HG03108 (cell line): ENCODE data around the gene NCKIPSD.

Experiments used
- ATAC-seq: cut with Tn5 transposase; IDR thresholded peaks from one replicate; pipeline ENCODE4 v1.9.1; 2021; ENCODE audit warnings: moderate library complexity; ENCODE audit not compliant: unreplicated experiment

Gene NCKIPSD

DNA sequence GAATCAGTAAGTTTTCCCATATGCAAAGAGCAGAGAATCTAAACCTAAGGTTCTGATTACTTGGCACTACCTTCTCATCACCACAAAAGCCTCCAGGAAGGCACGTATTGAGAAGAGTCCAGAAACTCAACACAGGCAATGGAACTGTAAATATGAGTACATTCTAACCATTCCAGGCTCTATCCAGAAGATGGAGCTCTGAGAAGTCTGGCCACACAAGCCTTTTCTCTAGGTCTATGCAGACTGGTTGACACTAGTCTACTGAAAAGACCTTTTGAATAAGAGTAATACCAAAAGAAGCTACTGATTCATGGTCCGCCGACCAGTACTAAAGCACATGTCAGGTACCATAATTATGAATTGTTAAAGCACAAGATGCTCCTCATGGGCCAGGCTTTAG, 12.2 kb upstream of the NCKIPSD start:
- no peak for ATAC-seq

DNA sequence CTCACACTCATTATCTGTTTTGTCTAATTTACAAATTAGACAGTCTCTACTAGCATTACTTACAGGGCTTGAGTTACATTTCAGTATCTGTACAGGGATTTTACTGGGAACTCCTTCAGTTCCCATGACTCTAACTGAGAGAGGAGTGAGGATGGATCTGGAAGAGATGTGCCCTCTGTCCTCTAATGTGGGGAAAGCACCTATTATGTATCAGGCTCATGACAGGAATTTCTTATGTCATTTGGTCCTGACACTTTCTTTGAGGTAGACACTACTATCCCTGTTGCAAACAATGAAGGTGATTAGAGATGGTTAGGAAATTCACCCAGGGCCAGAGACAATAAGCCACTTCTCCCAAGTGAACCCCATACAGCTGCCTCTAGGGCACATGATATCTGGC, 10.9 kb upstream of the NCKIPSD start:
- no peak for ATAC-seq

DNA sequence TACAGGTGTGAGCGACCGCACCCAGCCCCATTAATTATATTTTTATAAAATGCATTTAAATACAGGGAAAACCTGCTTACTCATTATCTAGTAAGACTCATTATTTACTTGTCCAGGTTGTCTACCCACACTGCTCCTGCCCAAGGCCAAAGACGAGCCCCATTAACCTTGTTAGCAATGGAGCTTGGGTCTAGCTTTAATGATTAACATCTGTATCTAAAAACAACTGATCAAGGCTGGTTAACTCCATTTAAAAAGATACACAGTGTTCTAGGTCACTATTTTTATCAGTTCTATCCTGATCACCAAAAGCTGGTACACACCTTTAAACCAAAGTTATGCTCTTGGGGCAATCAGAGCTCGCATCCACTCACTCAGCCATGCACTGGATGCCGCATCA, 10.4 kb upstream of the NCKIPSD start:
- no peak for ATAC-seq

DNA sequence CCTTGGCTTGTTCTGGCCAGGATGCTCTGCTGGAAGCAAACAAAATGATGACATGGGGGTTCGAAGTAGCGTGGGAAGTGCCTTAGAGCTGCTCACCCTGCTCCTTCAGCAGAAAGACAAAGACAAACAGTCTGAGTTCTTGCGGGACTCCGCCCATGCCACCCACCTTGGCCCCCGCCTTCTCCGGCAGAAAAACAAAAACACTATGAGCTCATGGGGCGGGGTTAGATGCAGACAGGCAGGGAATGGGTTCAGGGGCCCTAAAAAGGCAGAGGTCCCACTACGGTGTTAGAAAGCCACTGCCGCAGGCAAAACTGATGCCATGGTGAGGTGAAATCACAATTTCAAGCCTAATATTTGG, 9.7 kb upstream of the NCKIPSD start:
- no peak for ATAC-seq

DNA sequence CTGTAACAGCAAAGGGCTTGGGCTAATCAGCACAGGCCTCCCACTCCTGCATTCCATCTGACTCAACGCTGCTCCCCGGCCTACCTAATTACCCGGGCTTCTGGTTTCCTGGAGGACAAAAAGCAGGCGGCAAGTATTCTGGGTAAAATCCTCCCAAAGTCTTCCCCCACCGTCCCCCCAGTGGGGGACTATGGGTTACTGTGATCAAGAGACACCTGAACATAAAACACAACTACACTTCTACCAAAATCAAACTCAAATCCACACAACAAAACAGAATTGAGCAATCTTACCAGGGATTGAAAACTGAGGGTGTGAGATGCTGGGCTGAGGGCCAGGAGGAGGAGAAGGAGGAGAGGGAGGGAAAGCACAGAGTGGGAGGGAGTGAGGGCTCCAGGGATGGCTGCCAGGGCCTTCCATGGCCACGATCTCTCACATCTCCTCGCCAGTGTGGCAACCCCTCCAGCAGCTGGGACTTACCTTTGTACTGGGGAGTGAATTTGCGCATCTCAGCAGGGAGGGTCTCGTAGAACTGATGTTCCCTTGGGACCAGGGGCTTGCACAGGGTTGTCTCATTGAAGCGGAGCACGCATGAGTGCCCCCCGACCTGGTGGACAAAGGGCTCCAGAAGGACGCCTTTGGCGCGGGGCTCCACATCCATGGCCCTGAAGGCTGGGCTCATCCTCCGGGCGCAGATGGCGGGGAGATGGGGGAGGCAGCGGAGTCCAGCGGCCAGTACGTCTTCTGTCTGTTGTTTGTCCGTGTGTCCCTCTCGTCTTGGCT, 9.1 kb upstream of the NCKIPSD start:
- no peak for ATAC-seq

DNA sequence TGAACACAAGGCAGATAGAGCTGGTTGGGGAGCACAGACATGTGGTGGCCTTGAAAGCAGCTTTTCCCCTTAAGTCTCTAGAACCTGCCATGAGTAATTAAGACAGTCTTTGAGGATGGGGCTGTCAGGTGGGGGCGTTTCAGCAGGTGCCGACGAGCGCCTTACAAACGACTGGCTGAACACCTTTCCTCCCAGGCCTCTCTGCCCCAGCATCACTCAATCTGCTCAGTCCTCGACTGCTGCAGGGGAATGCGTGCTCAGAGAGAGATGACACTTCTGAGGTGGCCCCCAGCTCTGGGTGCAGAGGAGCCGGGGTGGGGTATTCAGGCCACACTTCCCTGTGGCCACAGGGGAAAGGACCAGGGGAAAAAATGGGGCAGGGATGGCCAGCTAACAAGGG, 8.1 kb upstream of the NCKIPSD start:
- ATAC-seq, result no peak

DNA sequence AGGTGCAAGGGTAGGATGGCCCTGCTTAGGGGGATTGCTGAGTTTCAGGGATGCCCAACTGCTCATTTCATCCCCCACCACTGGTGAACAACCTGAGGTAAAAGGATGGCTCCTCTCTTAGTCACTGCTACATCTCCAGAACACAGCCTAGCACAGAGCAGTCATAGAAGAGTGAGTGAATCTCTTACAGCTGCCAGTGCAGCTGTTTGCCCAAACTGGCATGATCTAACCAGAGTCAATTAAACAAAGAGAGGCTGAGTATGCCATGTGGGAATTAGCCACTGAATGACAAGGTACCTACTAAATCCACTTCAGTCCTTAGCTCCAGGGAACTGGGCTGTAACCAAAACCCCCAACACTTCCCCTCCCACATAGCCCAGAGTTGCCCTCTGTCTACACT, 6.8 kb upstream of the NCKIPSD start:
- no peak for ATAC-seq

DNA sequence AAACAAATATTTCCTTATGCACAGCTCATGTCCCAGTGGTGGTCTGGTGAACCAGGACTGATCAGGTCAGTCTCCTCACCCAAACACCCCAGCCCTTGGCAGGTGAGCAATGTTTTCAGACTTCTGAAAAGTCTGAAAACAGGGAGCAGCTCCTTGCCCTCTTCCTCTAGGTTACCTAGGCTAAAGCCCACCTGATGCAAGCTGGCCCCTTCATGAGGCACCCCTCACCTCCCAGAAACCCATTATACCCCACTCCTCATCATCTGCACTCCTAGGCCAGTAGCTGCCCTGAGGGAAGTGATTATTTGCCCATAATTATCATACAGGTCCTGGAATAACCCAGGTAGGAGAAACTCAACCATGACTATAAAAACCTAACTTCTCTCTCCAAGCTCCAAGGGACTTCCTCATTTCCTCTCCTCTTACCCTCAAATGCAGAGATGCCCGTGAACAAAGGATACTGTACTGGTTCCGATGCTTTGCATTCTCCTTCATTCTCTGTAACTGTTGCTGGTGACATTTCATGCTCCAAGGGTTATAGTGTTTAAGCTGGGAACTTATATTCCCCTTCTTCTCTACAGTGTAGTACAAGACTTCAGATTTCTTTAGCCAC, 5.2 kb upstream of the NCKIPSD start:
- ATAC-seq, result no peak

DNA sequence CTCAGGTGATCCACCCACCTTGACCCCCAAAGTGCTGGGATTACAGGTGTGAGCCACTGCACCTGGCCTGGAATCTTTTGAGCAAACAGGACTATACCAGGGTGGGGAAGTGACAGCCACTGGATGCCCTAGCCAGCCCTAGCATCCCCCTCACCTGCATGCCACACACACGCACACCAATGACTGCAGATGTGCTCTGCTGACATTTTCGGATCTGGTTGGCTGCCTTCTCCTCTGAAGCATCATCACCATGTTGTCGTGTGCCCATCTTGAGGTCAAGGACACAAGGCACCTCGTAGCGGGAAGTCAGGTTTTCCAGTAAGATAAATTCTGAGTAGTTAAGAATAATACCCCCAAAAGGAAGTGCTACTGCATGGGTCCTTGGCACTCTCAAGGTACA, 3.7 kb upstream of the NCKIPSD start:
- no peak for ATAC-seq

DNA sequence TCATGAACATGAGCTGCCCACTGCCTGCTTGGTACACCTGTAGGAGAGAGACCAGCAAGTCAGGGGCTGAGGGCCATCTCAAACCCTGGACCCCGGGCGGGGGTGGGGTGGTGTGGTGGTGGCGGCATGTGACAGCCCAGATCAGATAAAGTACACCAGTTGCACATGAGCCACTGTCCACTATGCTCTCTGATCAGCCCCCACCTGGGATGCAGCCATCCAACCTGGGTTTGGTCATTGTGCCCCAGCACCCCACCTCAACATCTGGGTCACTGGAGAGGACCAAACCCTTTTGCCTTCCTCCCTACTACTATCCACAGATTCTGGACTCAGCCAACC, 3.0 kb upstream of the NCKIPSD start:
- no peak for ATAC-seq

DNA sequence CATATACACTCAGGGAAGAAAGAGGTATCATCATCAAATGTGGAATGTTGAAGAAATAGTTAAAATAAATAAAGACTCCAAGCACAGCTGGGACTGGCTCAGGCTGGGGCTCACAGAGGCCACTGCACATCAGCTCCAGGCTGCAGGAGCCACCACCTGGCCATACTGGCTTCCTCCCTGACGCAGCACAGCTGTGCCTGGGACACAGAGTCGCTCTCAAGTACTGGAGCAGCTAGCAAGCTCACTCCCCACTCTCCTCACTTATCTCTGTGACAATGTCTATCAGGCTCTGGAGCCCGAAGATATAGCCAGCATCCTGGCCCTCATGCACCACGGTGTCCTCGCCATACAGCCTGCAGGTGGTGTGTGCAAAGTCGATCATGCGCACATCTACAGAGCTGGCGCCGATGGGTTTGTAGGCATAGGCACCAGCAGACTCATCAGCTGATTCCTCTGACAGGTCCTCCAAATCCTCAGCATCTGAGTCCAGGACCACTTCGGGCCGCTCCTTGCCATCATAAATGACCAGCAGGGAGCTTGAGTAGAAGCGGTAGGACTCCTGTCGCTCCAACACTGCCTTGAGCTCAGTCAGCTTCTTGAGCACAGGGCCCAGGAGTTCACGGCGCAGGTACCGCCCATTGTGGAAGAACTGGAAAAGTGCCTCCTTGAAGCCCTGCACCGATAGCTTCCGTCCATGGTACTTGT, 2.5 kb upstream of the NCKIPSD start:
- ATAC-seq, result no peak

DNA sequence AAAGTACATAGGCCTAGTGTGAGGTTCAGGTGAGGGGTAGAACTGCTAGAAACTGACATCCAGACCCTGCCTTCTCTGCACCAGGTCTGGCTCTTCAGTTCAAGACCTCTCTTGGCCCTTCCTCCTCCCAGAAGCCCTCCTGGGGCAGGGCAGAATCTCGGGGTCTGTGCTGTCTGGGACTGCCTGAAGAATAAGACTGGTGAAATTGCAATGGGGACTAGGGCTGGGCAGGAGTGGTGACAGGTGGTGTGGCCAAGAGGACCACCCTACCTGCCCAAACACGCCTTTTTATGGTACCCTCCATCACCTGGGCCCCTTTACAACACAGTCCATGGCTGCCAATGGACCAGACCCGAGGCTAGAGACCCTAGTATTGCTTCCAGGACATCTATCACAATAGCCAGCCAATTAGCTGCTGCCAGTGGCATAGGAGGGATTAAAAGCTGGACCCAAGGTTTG, 1.5 kb upstream of the NCKIPSD start:
- no peak for ATAC-seq

DNA sequence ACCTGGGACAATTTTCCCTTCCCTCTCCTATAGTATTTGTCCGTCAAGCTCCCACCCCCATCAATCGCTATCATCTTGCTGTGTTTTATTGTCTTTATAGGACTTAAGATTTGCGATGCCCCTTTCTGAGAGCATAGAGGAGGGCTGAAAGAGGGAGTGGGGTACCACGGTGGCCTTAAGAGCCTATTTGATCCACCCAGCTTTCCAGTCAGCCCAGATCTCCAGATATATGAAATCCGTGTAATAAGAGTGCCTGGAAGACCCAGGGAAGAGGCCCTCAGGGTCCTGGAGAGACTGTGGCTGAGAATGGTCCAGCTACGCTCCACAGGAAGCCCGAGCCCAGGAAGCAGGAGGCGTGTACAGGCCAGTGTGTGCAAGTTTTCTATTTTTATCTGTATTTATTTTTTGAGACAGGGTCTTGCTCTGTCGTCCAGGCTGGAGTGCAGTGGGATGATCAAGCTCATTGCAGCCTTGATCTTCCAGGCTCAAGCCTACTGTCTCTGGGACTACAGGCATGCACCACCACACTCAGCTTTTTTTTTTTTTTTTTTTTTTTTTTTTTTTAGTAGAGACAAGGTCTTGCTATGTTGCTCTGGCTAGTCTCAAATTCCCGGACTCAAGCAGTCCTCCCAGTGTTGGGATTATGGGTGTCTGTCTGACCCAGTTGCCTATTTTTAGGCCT, 964 bp upstream of the NCKIPSD start:
- no peak for ATAC-seq

DNA sequence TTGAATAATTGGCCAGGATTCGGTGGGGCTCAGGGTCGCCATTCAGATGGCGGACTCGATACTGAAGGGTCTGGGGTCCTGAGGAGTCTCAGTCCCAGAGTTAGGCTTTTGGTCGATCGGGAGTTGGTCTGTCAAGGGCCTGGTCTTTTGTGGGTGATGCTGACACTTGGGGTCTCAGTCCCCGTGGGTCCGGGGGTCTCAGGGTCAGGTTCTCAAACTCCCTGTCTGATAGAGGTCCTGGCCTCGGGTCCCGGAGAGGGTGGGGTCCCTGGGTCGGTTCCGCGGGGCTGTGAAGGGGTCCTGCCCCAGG, 467 bp downstream of the NCKIPSD start:
- ATAC-seq, result no peak

DNA sequence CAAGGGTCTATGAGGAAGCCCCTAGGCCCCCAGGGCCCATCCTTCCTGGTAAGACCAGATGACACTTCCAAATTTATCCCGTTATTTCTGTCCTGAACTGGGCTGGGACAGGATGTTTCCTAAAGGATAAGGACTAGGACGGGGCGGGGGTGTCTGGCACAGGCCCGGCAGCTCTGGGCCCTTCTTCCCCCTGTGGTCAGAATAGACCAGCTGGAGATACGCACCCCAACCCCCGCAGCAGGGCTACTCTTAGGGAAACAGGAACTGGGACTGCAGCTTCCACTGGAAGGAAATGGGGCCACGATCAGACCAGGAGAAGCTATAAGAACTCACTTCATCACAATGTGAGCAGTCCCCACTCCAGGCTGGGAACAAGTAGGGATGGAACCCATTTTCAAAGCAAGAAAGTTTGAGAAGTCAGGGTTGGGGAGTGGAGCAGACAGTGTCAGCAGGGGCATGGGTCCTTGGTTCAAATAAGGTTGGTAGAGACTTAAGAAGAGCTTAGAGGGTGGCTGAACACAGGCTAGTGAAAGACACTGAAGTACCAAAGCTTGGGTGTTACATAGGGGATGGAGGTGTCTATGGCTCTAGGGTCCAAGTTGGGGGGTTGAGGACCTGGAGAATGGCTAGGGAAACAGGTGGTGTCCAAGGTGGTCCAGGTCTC, 1.1 kb downstream of the NCKIPSD start:
- no peak for ATAC-seq

DNA sequence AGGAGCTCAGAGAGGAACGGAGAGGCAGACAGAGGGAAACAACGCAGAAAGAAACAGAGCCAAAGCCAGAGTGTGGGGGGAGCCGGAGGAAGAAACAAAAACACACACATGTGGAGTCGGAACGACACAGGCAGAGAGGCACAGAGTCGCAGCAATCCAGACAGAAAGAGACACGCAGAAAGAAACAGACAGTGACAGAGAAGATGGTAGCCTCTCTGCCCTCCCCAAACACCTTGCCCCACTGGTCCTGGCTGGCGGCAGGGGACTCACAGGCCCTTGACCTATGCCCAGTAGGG, 1.7 kb downstream of the NCKIPSD start:
- ATAC-seq, result no peak

DNA sequence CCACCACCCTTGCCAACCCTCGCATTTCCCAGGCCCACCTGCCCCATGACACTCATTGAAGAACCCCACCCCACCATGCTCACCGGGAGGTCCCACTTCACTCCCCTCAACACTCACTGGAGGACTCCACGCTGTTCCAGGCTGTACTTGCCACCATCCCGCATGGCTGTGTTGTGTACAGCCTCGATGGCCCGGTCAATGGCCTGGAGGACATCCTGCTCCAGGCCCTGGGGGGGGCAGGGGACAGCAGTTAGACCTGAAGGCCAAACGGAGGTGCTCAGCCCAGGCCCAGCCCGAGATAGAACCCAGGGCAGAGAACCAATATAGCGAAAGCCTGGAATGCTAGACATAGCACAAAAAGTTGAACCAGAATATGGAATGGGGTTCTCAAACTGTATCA, 2.9 kb downstream of the NCKIPSD start:
- ATAC-seq, result no peak

DNA sequence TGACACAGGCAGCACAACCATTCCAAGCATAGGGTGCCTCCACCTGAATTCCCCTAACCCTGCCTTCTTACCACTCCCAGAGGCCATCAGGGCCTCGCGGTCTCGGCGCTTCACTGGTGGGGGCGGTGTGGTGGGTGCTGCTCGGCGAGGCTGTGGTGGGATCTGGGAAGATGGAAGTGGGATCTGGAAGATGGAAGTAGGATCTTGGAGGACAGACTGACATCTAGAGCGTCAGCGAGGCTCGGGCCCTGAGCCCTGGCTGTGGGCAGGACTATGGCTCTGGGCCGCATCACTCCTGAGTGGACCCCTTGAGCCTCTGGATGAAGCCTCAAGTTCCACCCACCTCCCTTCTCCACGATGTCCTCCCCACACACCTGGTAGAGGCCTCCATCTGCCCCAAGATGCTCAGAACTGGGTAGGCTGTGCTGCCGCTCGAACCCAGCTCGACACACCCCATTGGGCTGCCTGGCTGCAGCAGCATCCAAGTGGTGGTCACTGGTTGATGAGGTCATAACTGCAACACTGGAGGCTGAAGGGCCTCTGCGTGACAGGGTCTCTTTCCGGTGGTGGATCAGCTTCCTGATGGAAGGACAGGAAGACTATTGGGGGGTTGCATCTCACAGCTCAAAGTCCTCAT, 3.6 kb downstream of the NCKIPSD start:
- ATAC-seq, result no peak

DNA sequence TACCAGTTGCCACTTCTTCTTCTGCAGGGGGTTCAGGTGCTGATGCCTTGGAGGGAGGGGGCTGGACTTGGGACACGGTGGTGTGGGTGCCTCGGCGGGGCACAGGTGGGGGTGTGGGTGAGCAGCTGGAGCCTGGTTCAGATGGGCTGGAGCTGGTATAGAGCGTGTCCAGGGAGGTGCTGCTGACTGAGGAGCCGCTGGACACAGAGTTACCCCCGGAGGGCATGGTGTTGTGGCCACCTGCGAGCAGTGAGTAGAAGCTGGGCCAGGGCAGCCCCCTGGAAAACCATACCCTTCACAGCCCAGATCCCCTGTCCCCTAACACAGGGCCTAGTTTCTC, 4.2 kb downstream of the NCKIPSD start:
- ATAC-seq, result no peak

DNA sequence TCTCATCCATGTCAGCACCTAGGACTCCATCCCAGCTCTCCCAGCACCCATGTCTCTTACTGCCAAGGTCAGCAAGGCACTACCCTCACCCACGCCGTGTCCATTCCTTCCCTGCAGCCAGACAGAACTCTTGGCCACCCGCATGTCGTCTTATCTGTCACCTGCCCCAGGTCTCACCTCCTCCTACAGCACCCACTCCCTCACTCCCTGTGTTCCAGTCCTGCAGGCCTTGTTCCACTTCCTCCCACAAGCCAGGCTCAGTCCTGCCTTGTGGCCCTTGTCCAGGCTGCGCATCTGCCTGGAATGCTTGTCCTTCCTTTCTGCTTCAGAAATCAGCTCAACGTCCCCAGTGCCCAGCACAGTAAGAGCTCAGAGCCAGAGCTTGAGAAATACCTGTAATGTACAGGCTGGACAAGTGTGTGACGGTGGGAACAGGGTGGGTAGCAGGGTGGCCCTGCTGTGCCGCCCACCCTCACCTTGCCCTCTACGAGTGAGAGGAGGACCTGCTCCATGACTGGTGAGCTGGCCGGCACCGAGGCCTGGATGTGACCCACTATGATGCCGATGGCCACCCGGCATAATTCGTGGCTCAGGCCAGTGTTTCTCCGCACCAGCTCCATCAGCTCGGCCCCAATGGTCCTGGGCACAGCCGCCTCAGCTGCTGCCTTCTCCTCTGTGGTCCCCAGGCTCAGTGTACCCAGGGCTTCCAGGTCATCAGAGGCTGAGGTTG, 4.7 kb downstream of the NCKIPSD start:
- no peak for ATAC-seq
